Measurements from ENCODE around the gene FDXR.
A peak's percentile ranks its signal among the peaks of the same experiment; 100 is the strongest.

FDXR gene

DNA sequence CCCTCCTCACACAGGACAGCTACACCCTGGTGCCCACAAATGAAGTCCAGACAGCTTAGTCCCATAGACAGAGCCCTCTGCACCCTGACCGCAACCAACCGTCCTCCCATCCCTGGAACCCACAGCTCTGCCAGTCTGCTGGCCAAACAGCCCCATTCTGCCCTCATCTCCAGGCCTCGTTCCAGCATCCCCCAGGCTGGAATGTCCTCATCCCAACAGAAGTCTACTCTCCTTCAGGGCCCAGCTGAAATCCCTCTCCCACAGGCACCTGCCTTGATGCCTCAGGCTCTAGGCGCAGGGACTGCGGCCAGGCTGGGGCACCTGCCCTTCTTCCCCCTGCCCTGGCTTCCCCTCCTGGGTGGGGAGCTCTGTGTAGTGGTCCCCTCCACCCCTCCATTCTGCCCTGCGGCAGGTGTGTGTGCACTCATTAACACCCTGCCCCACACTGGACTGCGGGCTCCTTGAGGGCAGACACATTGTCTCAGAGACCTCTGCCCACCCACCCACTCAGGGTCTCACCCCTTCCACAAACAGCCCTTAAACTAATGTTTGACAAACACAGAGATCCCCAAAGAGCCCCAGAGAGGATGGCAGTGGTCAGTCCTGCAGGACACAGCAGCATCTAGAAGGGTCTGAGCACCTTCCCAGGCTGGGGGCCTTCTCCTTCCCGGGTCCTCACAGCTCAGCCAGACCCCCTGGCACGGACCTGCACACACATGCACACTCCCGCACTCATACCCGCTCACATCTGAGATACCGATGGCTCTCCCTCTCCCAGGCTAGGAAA is 13.9 kb downstream of the FDXR start:
- no peak for DNase-seq (ENCODE audit: low read depth in 2 of 2)

DNA sequence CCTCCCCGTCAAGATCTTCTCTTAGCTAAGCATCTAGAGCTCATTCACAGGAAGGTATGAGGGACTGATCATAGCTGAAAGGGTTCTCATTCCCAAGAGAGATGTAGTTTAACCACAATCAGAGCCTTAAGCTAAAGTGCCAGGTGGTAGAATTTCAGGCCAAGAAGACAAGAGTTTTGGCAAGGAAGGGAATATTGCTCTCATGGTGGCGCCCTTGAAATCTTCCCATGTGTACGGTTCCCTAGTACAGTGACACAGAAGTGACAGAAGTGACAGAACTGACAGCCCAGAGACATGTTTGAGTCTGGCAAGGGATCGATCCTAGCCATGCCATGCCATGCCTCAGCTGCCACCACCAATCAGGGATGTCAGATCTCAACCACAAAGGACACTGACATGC is 15.6 kb downstream of the FDXR start:
- no peak for DNase-seq (ENCODE audit: low read depth in 2 of 2)

DNA sequence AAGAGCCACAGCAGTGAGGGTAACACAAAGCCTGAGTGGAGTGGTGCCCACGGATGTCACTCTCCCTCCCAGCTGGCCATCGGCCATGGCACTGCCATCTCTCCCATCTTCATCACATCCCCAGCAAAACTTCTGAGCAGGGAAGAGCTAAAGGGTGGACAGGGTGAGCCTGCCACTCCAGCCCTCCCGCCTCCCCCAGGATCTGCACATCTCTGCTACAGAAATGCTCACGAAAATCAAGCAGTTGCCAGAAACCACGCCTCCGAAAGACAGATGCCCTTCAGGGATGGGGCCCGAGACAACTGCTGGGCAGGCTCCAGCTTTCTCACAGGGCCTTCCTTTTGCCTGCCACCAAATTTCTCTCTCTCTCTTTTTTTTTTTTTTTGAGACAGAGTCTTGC is 16.7 kb downstream of the FDXR start:
- DNase-seq (ENCODE audit: low read depth in 2 of 2), result no peak

DNA sequence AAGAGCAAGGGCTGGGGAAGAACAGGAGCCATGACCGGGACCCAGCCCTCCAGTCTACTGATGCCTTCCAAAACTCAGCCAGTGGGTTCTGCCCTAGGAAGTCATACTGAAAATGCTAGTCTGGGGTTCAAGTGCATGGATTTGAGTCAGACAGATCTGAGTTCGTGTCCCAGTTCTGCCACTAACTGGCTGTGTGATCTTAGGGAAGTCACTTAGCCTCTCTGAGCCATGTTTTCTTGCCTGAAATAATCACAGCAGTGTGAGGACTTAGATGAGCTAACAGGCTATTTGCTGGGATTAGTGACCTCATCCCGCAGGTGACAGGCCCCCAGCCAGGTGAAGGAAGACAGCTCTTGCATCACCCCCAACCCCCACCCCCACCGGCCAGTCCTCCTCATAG is 17.5 kb downstream of the FDXR start:
- no peak for DNase-seq (ENCODE audit: low read depth in 2 of 2)

DNA sequence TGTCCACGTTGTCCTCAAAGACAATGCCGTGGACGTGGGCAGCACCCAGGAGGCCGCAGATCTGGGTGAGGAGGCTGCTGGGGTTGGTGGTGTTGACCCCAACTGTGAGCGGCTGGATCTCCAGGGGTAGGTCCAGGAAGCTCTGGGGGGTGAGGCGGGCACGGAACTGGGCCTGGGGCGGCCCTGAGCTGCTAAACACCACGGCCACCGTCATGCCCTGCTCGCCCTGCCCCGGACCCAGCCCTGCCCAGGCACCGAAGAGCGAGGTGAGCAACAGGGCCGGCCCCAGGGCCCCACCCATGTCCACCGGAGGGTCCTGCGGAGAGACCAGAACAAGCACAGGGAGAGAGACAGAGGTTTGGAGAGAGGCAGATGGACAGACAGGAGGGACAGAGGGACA is 18.0 kb downstream of the FDXR start:
- DNase-seq (ENCODE audit: low read depth in 2 of 2), result no peak

DNA sequence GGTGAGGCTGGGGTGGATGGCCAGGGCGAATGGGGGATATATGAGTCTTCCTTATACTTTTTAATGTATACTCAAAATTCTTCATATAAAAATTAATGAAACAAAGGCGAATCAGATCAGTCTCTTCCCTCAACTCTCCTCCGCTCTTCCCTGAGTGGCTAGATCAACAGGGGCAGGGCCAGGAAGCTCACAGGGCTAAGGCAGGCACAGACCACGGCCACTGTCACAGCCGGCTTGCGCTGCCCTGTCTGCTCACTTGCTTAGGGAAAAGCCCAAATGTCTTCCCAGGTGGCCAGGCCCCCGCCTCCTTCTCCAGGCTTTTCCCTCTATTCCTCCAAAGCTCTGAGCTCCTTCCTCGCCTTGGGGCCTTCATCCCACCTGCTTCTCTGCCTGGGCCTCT is 19.1 kb downstream of the FDXR start:
- no peak for DNase-seq (ENCODE audit: low read depth in 2 of 2)

DNA sequence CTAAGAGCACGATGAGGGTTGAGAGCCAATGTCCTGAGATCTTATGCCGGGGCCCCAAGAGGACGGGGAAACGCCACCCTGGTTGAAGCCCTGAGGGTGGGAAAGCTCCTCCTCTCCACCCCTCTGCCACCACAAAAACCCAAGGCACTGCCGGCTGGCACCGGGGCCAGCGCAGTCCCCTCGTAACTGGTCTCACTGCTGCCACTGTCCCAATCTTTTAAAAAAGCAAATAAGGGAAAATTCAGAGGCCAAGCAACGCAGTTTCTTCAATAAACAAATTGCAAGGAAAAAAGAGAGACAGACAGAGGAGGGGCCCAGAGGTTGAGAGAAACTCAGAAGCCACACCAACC is 19.8 kb downstream of the FDXR start:
- no peak for DNase-seq (ENCODE audit: low read depth in 2 of 2)

DNA sequence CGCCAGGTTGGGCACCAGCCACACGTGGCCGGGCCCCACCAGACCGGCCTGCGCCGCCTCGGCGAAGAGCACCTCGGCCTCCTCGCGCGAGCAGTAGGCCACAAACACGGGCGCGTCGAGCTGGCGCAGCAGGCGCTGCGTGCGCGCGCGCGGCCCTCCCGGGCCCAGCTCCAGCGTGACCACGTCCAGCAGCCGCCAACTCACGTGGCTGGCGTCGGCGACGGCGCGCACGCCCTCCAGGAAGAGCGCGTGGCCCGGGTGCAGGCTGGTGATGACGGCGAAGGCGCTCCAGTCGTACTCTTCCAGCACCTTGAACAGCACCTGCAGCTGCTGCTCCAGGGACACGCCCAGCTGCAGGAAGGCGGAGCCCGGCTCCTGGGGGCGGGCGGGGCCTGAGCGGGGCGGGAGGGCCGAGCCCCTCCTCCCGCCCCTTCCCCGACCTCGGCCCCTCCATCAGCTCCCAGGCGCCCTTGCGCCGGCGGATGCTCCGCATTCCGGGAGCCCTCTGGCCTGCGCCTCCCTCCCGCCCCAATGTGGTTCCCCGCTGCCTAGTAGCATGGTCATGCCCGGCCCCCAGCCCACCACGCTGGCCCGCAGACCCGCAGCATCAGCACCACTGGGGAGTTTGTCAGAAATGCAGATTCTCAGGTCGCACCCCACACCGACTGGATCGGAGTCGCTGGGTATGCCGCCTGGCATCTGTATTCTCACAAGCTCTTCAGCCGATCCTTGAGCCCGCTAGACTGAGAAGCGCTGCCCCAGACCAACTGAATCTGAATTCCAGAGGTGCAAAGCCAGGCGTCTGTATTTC is 20.4 kb downstream of the FDXR start:
- peak; percentile 25 to 37 for DNase-seq (ENCODE audit: low read depth in 2 of 2)

DNA sequence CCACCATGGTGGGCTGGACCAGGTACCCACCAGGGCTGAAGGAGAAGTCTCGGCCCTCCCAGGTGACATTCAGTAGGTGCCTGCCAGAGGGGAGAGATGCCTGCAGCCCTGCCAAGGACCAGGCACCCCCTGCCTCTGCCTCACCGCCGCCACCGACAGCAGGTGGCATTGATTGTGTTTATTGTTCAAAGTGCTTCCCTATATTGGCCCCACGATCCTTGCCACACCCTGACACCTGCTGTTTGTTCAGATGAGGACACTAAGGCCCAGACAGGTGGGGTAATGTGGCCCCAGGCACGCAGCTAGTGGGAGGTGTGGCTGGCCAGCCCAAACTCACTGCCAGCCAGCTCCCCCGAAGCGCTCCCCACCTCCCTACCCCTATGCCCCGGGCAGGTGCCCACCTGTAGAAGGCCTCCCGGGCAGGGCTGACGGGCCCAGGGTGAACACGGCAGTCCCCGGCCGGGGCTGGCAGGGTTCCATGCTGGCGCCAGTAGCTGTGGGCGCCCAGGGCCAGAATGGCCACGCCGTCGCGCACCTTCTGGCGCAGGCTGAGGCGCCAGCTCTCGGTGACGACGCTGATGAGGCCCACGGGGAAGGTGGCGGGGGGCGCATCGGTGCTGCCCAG is 21.1 kb downstream of the FDXR start:
- no peak for DNase-seq (ENCODE audit: low read depth in 2 of 2)

DNA sequence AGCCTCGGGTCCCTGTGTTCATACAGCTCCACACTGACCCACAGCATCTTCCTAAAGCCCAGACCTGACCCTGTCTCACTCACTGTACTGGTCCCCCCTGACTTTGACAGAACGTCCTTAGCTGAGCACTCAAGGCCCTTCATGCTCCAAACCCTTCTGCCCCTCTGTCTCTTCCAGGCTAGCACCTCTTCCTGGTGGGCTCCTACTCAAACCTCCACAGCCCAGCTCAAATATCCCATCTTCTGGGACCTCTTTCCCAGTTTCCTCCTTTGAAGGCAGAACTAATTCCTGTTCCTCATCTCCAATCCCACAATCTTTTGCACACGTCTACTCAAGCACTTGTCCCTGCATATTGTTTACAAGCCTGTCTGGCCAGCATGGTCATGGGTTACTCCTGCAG is 21.9 kb downstream of the FDXR start:
- no peak for DNase-seq (ENCODE audit: low read depth in 2 of 2)

DNA sequence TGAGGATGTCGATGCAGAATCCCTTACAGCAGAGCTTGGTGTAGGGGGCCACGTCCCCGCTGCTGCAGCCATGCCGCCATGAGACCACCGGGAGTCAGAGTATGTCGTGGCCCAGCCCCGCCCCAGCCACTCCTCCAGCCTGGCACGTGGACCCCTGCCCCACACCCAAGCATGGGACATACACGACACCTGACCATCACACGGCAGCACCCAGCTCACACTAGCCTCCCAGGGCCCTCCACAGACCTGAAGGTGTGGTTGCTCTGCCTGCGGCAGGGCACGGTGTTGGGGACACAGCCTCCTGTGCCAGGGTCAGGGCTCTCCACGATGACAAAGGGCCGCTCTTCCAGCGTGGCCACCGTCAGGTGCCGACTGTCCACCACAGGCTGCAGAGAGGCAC is 22.5 kb downstream of the FDXR start:
- no peak for DNase-seq (ENCODE audit: low read depth in 2 of 2)

DNA sequence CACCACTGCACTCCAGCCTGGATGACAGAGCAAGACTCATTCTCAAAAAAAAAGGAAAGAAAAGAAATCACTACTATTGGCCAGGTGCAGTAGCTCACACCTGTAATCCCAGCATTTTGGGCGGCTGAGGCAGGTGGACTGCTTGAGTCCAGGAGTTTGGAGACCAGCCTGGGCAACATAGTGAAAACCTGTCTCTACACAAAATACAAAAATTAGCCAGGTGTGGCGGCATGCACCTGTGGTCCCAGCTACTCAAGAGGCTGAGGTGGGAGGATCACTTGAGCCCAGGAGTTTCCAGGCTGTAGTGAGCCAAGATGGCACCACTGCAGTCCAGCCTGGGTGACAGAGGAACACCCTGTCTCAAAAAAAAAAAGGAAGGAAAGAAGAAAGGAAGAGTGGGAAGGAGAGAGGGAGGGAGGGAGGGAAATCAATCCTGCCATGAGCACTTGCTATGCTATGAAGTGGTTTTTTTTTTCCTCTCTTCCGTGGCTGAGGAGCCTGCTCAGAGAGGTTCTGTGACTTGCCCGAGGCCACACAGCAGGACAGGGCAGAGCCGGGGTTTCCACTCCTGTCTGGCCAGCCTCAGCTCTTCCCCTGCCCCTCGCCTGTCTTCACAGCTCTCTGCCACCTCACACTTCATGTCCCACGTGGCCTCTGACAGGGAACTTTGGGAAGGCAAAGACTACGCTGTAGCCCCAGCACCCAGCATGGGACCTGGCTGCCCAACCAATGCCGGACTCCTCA is 24.0 kb downstream of the FDXR start:
- no peak for DNase-seq (ENCODE audit: low read depth in 2 of 2)

DNA sequence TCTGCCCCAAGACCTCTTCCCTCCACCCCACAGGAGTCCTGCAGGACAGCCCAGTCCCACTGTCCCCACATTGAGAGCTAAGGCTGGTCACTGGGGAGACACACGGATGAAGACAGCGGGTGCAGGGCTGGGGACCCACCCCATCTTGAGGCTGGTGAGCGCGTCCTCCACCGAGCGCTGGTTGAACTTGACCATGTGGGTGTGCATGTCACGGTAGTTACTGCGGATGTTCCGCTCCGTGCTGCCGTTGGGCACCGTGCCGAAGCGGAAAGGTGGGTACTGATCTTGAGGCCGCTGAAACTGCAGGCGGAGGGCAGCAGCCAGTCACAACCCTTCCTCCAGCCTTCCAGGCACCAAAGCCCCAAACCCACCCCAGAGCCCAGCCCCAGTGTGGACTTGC is 26.2 kb downstream of the FDXR start:
- no peak for DNase-seq (ENCODE audit: low read depth in 2 of 2)

DNA sequence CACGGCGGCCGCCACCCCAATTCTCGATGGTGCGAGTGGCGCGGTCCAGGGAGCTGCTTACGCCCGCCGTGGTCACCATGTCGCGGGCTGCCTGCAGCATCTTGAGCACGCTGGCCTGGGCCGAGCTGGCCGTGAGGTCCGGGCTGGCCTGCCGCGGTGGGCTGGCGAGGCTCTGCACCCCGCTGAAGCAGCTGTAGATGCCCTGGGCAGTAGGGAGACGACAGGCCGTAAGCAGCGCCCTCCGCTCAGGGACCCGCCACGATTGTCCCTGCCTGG is 29.5 kb downstream of the FDXR start:
- DNase-seq (ENCODE audit: low read depth in 2 of 2), result no peak

DNA sequence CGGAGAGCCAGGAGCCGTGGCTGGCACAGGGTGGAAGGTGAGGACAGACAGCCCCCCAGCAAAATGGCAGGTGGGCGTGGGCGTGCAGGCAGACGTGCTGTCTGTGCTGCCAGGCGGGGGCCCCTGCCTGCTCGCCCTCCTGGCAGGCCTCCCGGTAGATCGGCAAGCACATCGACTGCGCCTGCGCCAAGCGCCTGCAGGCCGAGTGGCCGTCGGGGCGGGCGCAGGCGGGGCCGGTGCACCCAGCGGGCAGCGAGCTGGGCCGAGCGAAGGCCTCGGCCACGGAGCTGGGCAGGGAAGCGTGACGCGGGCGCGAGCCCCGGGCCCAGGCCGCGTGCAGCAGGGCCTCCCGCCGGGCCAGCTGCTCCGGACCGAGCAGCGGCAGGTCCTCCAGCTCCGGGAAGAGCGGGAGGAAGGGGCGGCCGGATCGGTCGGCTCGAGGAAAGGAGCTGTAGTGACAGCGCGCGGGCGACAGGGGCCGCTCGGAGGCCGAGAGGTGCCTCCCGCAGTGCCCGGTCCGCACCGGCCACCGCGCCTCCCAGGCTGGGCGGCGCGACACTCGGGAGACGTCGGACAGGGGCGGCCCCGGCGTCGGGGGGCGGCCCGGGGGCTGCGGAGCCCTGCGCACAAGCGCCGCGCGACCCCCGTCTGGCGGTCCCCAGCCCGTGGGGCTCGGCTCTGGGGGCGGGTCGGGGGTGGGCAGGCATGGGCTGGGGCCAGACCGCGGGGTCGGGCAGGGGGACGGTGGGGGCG is 30.0 kb downstream of the FDXR start:
- DNase-seq (ENCODE audit: low read depth in 2 of 2), result no peak

DNA sequence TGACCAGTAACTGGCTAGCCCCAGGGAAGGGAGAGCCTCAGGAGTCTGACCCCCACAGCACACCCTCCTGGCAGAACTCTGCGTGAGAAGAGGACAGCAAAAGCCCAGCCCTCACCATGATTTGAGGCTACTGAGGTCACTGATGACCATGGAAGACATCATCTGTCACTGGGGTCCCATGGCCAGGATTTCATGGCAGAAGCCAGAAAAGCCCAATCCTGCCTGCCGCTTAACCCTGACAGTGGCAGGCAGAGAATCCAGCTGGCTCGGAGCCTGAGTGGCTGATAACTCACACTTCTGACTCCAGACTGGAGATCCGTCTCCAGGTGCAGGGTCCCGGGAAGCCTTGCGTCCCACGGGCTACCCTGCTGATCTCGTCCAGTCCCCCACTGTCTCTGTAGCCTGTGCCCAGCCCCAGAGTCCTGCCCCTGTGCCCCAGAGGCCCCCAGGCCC is 30.6 kb downstream of the FDXR start:
- DNase-seq (ENCODE audit: low read depth in 2 of 2), result no peak

DNA sequence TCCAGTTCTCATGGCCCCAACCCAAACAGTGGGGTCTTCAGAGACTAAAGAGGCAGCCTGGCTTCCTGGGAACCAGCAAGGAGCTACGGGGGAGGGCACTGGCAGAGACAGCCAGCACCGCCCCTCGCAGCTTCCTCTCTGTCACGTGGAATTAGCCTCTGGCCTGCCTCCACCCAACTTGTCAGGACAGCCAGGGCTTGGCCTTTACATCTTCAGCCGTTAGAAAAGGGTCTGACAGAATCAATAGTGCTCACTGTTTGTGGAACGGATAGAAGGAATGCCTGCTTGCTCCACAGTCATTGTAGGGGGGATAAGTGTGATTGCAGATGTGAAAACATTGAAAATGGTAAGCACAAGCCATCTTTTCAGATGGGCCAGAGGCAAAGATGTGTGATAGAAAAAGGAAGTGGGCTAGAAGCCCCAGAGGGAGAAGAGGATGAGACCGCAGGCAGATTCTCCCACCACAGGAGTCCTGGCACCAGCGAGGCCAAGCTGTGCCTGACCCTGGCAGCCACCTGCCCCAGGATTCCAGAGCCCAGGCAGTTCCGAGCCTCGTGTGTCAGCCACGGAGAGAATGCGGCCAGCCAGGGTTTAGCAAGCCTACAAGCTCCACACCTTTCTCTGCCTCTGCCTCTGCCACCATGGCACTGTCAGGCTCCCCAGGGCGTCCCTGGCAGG is 31.7 kb downstream of the FDXR start:
- DNase-seq (ENCODE audit: low read depth in 2 of 2), result no peak

DNA sequence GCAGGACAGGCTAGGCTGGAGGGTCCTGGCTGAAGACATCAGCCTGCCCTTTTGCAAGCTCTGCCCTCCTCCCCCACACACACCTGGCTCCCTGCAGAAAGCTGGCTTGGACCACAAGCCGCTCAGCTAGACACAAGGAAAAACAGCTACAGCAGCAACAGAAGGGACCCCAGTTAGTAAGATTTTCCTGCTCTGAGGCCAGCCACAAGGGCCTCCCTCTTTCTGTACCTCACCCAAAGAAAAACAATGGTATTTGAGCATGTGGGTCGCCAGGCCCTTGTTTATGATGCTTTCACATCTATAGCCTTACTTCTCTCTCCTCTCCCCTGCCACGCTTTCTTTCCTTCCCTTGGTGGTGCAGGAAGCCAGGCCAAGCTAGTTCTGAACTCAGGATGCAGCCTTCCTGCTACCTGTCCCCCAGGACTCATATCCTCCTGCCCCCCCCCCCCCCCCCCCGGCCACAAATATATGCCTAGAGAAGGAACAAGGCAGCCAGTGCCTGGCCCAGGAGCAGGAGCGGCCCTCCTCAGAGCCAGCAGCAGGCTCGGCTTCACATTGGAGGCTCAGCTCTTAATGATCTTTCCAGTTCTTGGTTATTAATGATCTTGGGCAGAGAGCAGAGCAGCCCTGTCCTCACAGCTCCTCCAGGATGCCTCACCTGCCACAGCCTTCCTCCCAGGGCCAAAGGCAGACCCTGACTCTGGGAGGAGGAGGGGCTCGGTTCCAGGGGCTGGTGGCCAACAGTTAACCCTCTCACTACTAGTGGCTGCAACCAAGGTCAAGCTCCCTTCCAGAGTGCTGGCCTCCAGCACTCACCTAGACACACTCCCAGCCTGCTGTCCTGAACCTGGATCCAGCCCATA is 32.6 kb downstream of the FDXR start:
- no peak for DNase-seq (ENCODE audit: low read depth in 2 of 2)

DNA sequence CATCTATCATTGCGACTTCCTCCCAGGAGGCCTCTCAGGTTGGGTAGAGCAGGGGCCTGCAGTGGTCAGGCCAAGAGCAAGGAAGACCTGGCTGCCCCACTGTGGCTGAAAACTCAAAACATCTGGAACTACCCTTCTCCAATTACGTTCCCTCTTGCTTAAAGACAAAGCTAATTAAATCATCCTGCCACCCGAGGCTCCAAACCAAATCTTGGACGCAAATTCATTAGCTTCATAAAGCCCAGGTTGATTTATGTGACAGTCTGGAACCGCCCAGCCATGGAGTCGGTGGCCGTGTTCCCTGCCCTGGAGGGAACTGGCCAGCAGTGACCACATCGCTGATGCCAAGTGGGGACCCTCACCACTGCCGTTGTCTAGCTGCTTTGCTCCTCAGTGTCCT is 34.5 kb downstream of the FDXR start:
- no peak for DNase-seq (ENCODE audit: low read depth in 2 of 2)
